HG03558 (cell line): ENCODE data around the gene CSF1.

ENCODE experiments used
- ATAC-seq: cut with Tn5 transposase; IDR thresholded peaks from one replicate; pipeline ENCODE4 v1.9.1; 2021; ENCODE audit warnings: moderate number of reproducible peaks; ENCODE audit not compliant: unreplicated experiment; ENCODE audit errors: extremely low read depth

CSF1 gene

DNA sequence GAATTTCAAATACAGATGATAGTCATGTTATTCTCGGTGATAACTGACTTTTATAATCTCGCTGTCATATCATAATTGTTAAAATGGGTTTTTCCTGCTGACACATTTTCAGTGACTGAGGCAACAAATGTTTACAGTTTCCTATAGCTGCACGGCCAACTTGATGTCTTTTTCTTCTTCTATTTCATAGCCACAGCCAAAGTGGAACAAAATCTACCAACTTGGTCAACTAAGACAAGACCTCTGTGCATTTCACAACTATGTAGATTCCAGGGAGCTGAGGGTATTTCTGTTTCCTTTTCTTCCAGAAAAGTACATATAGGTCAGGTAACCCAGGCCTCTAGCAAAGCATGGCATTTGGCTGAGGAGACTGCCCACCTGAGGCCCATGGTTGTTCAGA is 63.5 kb downstream of the CSF1 start:
- ATAC-seq: no peak

DNA sequence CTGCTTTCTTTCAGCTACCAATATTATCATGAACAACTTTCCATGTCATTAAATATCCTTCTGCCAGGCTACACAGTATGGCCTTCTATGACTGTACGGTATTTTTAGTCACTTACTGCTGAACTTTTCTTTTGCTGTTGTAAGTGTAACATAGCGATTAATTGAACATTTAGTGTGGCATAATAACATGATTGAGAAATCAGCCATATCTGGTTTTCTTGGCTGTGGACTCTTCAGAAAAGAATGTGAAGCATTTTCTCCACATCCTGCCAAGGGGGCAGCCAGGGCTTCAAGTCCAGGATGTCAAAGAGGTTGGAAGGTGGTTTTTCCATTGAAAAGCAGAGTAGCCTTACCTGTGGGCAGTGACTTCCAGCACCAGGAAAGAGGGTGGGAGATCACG is 65.1 kb downstream of the CSF1 start:
- no peak for ATAC-seq

GRCh38 chr1:109976762-109977161 is 66.1 kb downstream of the CSF1 start:
- ATAC-seq: no peak

DNA sequence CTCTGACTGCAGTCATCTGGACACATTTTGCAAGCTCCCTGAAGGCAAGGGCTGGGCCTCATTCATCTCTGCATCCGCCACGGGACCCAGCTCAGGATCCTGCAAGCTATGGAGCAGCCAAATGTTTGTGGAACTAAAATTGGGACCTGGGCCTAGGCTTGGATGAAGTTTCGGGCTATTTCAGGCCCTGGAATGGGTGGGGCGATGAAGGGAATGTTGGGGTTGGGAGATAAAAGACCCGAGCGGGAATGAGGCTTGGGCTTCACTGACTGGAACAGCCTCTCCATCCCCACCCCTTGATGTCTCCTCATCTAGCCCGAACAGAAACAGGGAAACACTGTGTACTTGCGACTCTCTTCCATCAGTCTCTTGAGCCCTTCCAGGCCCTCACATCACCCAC is 66.6 kb downstream of the CSF1 start:
- no peak for ATAC-seq

- ATAC-seq: no peak
Measured at GRCh38 chr1:109977657-109978378, 67.2 kb downstream of the CSF1 start.

DNA sequence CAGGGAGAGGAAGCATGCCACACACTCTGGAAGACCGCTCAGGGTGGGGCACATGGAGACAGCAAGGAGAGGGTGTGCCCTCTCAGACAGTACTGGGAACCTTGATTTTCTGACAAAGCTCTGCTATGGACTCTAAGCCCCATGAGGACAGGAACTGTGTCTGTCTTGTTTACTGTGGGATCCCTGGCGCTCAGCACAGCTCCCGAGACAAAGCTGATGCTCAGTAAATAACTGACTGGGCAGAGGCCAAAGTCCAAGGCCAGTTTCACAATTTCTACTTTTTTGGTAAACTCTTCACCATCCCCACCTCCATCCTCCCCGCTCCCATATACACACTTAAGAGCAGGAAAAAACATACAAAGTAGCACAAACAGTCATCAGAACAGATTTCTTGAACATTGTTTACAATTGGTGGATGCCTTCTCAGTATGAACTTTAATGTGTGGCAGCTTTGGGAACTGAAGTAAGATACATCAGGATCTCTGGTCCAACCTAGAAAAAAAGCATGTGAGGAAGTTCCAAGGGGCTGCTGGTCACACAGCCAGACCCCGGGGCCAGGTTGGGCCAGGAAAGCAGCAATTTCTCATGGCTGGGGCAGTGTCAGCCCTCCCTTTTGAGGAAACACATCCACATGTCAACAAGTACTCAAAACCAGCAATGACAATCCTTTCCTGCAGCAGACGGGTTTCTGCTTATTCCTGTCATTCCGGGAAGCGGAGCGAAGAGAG is 68.3 kb downstream of the CSF1 start:
- no peak for ATAC-seq

GRCh38 chr1:109979489-109980091 is 68.9 kb downstream of the CSF1 start:
- ATAC-seq: no peak
